Progenitor cell of endocrine pancreas (in vitro differentiated cells): ENCODE measurements around the gene EZR. TPM values are rescaled to one million over a fixed set of nuclear protein-coding genes. Genes with fewer than 3 reads are reported as not detected.

Experiments used
- DNase-seq: peaks from one replicate; pipeline ENCODE4 v3.0.0; 2021; ENCODE audit warnings: low spot score; ENCODE audit not compliant: unreplicated experiment
- H3K27ac Mint-ChIP-seq: 2 replicates; pipeline ENCODE4 v1.8.0; 2021; ENCODE audit warnings: mild to moderate bottlenecking, moderate library complexity, mixed read lengths
- H3K27me3 Mint-ChIP-seq: 2 replicates; pipeline ENCODE4 v1.8.0; 2021; ENCODE audit warnings: mixed read lengths
- H3K36me3 Mint-ChIP-seq: 2 replicates; pipeline ENCODE4 v1.8.0; 2022; ENCODE audit warnings: mixed read lengths; ENCODE audit not compliant: insufficient read depth
- H3K4me1 Mint-ChIP-seq: 2 replicates; pipeline ENCODE4 v1.8.0; 2021; ENCODE audit warnings: low read depth, mixed read lengths
- H3K4me3 Mint-ChIP-seq: 2 replicates; pipeline ENCODE4 v1.8.0; 2021; ENCODE audit warnings: low read depth, mild to moderate bottlenecking, moderate library complexity, mixed read lengths
- H3K9me3 Mint-ChIP-seq: 2 replicates; pipeline ENCODE4 v1.8.0; 2021; ENCODE audit warnings: low read depth, mixed read lengths
- total RNA-seq: library from RNA; stranded (reverse); gene quantifications from 2 replicates; pipeline ENCODE4 v1.2.1, GENCODE V29; 2021
- TF ChIP-seq, protein P1 (sequence below): fragments of 200-600 bp; sonication (generic); IDR thresholded peaks from one replicate; pipeline ENCODE4 v1.5.0; 2021; ENCODE audit warnings: antibody characterized with exemption, mild to moderate bottlenecking; ENCODE audit not compliant: unreplicated experiment

The EZR gene
- total RNA-seq, 1 donor from 2014 or later, result 258 TPM

- Mint-ChIP-seq H3K4me1 (peaks cover 71% of the 10 kb centered on the region), H3K4me3 (no peak overlapping the region), H3K9me3 (no peaks in the 10 kb centered on the region), H3K27ac (peak overlapping the region; percentile 83), H3K36me3 (peaks cover 17% of the 10 kb centered on the region), H3K27me3 (no peaks in the 10 kb centered on the region)
- no peak for DNase-seq
- TF ChIP-seq, protein P1, sequence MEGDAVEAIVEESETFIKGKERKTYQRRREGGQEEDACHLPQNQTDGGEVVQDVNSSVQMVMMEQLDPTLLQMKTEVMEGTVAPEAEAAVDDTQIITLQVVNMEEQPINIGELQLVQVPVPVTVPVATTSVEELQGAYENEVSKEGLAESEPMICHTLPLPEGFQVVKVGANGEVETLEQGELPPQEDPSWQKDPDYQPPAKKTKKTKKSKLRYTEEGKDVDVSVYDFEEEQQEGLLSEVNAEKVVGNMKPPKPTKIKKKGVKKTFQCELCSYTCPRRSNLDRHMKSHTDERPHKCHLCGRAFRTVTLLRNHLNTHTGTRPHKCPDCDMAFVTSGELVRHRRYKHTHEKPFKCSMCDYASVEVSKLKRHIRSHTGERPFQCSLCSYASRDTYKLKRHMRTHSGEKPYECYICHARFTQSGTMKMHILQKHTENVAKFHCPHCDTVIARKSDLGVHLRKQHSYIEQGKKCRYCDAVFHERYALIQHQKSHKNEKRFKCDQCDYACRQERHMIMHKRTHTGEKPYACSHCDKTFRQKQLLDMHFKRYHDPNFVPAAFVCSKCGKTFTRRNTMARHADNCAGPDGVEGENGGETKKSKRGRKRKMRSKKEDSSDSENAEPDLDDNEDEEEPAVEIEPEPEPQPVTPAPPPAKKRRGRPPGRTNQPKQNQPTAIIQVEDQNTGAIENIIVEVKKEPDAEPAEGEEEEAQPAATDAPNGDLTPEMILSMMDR, result no peak
Measured at GRCh38 chr6:158801655-158802294, 17.4 kb downstream of the EZR start.

DNA sequence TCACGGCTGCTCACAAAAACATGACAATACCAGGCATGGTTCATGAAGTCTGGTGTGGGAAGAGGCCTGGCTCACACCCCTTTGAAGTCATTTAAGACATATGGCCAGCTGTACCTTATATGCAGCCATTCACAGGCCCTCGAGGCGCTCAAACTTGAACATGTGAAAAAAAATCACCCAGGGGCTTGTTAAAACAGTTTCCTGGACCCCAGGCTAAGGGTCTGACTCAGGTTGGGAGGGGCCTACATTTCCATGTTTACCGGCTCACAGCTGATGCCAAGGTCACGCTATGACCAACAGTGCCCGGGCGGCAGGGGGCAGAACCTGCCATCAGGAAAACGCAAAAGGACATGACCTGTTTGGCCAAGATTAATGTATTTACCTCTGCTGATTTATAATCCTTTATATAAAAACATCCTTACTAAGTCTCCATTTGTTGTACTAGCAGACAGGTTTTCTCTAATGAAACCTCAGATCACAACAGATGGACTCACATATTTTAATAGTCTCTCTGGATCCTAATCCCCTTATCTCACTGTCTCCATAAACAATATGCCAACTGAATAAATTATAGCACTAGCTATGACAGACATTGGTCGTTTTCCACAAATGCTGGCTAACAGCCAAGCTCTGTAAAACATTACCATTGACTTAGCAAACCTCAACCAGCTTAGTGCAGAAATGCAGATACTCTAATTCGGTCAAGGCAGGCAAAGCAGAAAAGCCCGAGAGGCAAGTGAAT, 19.9 kb downstream of the EZR start:
- Mint-ChIP-seq H3K4me3 (no peak overlapping the region), H3K36me3 (peaks cover 4% of the 10 kb centered on the region), H3K9me3 (no peaks in the 10 kb centered on the region), H3K27ac (peak overlapping the region; percentile 84), H3K4me1 (peaks cover 66% of the 10 kb centered on the region), H3K27me3 (no peaks in the 10 kb centered on the region)
- TF ChIP-seq, protein P1, result no peak
- no peak for DNase-seq

- Mint-ChIP-seq H3K36me3 (peaks cover 2% of the 10 kb centered on the region), H3K4me1 (peaks cover 61% of the 10 kb centered on the region), H3K4me3 (no peak overlapping the region), H3K27ac (peak overlapping the region; percentile 84), H3K9me3 (no peaks in the 10 kb centered on the region), H3K27me3 (no peaks in the 10 kb centered on the region)
- DNase-seq, result no peak
- TF ChIP-seq, protein P1, result no peak
Measured at GRCh38 chr6:158798311-158798710, 20.9 kb downstream of the EZR start.

DNA sequence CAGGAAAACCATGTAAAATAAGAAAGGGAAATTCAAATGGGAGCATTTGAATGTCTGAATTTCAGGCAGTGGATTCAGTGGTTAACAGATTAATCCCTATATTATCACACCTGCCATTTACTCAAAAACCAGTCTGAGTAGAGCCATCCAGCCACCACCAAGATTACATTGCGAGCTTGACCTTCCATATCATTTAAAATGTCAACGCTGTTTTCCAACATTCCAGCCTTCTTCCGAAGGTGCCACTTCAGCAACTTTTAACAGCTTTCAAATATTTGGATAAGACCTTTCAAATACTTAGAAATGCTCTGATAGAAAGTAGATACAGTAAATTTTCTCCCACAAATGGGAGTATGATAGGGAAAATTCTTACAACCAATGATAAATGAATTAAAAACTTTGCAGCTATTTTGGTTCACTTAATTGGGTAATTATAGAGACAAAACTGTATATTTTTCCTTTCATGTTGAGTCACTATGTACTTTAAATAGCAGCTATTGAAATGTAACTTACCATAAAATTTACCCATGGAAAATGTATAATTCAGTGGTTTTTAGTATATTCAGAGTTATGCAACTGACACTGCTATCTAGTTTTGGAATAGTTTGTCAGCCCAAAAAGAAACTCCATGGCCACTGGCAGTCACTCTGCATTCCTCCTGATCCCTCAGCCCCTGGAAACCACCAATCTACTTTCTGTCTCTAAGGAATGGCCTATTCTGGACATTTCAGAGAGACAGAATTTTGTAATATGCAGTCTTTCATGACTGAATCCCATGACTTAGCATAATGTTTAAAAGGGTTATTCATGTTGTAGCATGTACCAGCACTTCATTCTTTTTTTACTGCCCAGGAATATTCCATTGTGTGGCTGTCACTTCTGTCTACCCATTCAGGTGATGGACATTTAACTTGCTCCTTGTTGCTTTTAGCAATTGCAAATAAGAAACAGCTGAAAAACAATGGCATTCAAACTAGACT, 21.5 kb downstream of the EZR start:
- TF ChIP-seq, protein P1, result no peak
- Mint-ChIP-seq H3K36me3 (peaks cover 4% of the 10 kb centered on the region), H3K4me1 (peaks cover 60% of the 10 kb centered on the region), H3K27ac (peak overlapping the region; percentile 74), H3K9me3 (no peaks in the 10 kb centered on the region), H3K4me3 (no peak overlapping the region), H3K27me3 (no peaks in the 10 kb centered on the region)
- DNase-seq, result no peak

DNA sequence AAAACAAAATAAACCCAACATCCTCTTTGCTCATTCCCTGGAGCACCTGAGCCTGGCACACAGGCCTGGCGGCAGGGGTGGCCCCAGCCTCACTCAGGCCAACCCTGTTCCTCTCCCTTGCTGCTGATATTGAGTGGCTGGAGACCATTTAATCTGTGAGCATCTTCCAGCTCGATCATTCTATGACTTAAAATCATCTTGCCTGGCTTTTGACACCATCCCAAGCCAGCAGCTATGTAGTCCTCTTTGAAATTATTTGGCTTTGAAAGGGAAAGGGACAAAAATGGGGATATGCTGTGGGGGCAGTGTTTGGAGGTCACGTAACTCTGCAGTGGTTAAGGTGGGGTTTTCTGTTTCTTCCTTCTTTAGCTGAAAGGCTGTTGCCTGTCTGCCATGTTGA, 22.8 kb downstream of the EZR start:
- DNase-seq, result no peak
- no peaks in the 10 kb centered on the region for H3K27me3 Mint-ChIP-seq
- no peak overlapping the region for H3K4me3 Mint-ChIP-seq
- H3K27ac Mint-ChIP-seq, result peak overlapping the region; percentile 55
- TF ChIP-seq, protein P1, result no peak
- peaks cover 2% of the 10 kb centered on the region for H3K36me3 Mint-ChIP-seq
- H3K9me3 Mint-ChIP-seq, result no peaks in the 10 kb centered on the region
- peaks cover 53% of the 10 kb centered on the region for H3K4me1 Mint-ChIP-seq
